Ishikawa (cell line): ENCODE data around the gene KRTAP9-6.

Experiments
- CEBPB ChIP-seq: IDR thresholded peaks from 2 replicates; pipeline ENCODE4 v1.6.1; 2012
- CREB1 ChIP-seq: IDR thresholded peaks from 2 replicates; pipeline ENCODE4 v1.6.1; 2012; ENCODE audit warnings: low read depth
- EGR1 ChIP-seq: IDR thresholded peaks from 2 replicates; pipeline ENCODE4 v1.6.1; 2012
- EP300 ChIP-seq: IDR thresholded peaks from 2 replicates; pipeline ENCODE4 v1.6.1; 2012; ENCODE audit warnings: borderline replicate concordance
- FOXM1 ChIP-seq: IDR thresholded peaks from 2 replicates; pipeline ENCODE4 v1.6.1; 2012; ENCODE audit warnings: low read depth, borderline replicate concordance
- NFIC ChIP-seq: IDR thresholded peaks from 2 replicates; pipeline ENCODE4 v1.6.1; 2012
- RAD21 ChIP-seq: IDR thresholded peaks from 2 replicates; pipeline ENCODE4 v1.6.1; 2012; ENCODE audit warnings: low read depth
- TAF1 ChIP-seq: IDR thresholded peaks from 2 replicates; pipeline ENCODE4 v1.6.1; 2012; ENCODE audit warnings: low read depth, mild to moderate bottlenecking
- TCF12 ChIP-seq: IDR thresholded peaks from 2 replicates; pipeline ENCODE4 v1.6.1; 2012; ENCODE audit warnings: low read depth
- TEAD4 ChIP-seq: IDR thresholded peaks from 2 replicates; pipeline ENCODE4 v1.6.1; 2012
- YY1 ChIP-seq: IDR thresholded peaks from 2 replicates; pipeline ENCODE4 v1.6.1; 2012; ENCODE audit warnings: low read depth
- ZBTB7A ChIP-seq: IDR thresholded peaks from 2 replicates; pipeline ENCODE4 v1.6.1; 2012; ENCODE audit warnings: low read depth
- TF ChIP-seq, protein P1 (sequence below): IDR thresholded peaks from 2 replicates; pipeline ENCODE4 v1.6.1; 2012
- TF ChIP-seq, protein P2 (sequence below): IDR thresholded peaks from 2 replicates; pipeline ENCODE4 v1.6.1; 2012
- TF ChIP-seq, protein P3 (sequence below): IDR thresholded peaks from 2 replicates; pipeline ENCODE4 v1.6.1; 2012; ENCODE audit warnings: low read depth, mild to moderate bottlenecking

Gene KRTAP9-6

DNA sequence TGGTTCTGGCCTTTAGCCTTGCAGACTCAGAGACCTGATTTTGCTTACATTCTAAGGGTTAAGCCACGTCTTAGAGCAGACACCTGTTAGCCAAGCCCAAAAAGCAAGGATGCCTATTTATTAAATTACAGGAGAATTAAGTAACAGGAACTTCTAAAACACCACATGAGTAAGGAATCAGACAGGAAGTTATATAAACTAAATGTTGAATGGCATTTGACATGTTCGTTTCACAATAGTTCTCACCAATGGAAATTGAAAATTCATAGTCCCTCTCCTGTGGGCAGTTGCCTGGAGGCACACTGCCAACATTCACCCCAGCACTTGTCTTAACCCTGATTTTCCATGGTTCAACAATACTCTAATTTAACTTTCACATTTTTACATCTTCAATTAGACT, 19.4 kb downstream of the KRTAP9-6 start:
- TF ChIP-seq, protein P1, sequence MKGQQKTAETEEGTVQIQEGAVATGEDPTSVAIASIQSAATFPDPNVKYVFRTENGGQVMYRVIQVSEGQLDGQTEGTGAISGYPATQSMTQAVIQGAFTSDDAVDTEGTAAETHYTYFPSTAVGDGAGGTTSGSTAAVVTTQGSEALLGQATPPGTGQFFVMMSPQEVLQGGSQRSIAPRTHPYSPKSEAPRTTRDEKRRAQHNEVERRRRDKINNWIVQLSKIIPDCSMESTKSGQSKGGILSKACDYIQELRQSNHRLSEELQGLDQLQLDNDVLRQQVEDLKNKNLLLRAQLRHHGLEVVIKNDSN: no peak

DNA sequence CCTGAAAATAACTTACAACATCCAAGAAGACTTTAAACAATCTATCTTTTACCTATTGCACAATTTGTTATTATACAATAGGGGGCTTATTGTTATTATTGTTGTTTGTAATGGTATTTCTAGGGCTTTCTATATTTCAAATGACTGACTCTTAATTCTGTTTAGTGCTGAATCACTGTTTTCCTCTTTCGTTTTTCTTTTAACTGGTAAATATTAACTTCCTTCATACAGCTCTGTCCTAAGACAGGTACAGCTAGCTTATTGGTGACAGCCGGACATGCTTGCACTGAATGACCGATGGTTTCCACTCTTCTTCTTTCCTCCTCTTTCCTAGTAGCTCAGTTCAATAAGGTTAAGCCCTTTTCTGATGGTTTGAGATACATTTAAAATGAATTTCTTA, 21.9 kb downstream of the KRTAP9-6 start:
- TF ChIP-seq, protein P2, sequence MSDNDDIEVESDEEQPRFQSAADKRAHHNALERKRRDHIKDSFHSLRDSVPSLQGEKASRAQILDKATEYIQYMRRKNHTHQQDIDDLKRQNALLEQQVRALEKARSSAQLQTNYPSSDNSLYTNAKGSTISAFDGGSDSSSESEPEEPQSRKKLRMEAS: no peak

DNA sequence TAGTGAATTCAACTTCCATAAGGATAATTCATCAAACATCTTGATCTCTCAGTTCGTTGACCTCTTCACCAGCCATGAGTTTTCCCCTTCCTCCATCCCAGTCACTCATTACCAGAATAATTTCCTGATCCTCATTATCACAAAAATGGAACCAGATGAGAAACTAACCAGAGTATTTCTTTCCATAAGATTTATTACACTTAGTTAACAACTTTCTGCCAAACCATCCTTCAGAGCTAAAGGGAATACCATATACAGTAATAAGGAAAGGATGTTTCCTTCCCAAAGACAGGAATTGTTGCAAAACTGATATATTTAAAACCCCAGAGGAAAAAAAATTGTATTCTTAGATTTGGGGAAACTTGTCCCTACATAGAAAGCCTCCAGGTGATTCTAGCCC, 28.8 kb downstream of the KRTAP9-6 start:
- no peak for TF ChIP-seq FOXM1
- no peak for TF ChIP-seq TCF12
- TF ChIP-seq CEBPB: no peak
- no peak for TF ChIP-seq ZBTB7A
- no peak for TF ChIP-seq TAF1
- TF ChIP-seq, protein P1: no peak
- TF ChIP-seq, protein P2: no peak
- no peak for TF ChIP-seq EP300
- TF ChIP-seq RAD21: no peak
- no peak for TF ChIP-seq TEAD4
- TF ChIP-seq, protein P3, sequence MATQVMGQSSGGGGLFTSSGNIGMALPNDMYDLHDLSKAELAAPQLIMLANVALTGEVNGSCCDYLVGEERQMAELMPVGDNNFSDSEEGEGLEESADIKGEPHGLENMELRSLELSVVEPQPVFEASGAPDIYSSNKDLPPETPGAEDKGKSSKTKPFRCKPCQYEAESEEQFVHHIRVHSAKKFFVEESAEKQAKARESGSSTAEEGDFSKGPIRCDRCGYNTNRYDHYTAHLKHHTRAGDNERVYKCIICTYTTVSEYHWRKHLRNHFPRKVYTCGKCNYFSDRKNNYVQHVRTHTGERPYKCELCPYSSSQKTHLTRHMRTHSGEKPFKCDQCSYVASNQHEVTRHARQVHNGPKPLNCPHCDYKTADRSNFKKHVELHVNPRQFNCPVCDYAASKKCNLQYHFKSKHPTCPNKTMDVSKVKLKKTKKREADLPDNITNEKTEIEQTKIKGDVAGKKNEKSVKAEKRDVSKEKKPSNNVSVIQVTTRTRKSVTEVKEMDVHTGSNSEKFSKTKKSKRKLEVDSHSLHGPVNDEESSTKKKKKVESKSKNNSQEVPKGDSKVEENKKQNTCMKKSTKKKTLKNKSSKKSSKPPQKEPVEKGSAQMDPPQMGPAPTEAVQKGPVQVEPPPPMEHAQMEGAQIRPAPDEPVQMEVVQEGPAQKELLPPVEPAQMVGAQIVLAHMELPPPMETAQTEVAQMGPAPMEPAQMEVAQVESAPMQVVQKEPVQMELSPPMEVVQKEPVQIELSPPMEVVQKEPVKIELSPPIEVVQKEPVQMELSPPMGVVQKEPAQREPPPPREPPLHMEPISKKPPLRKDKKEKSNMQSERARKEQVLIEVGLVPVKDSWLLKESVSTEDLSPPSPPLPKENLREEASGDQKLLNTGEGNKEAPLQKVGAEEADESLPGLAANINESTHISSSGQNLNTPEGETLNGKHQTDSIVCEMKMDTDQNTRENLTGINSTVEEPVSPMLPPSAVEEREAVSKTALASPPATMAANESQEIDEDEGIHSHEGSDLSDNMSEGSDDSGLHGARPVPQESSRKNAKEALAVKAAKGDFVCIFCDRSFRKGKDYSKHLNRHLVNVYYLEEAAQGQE: no peak
- no peak for TF ChIP-seq YY1
- TF ChIP-seq EGR1: no peak
- TF ChIP-seq CREB1: no peak

- TF ChIP-seq, protein P2: no peak
Observed at GRCh38 chr17:41296846-41297245, 31.7 kb downstream of the KRTAP9-6 start.

GRCh38 chr17:41298458-41299135, 33.4 kb downstream of the KRTAP9-6 start:
- no peak for TF ChIP-seq TAF1
- no peak for TF ChIP-seq TCF12
- TF ChIP-seq EP300: no peak
- TF ChIP-seq, protein P1: no peak
- no peak for TF ChIP-seq RAD21
- TF ChIP-seq ZBTB7A: no peak
- no peak for TF ChIP-seq FOXM1
- no peak for TF ChIP-seq EGR1
- no peak for TF ChIP-seq TEAD4
- TF ChIP-seq YY1: no peak
- no peak for TF ChIP-seq CREB1
- no peak for TF ChIP-seq CEBPB
- TF ChIP-seq, protein P3: no peak
- TF ChIP-seq, protein P2: no peak
- no peak for TF ChIP-seq NFIC

DNA sequence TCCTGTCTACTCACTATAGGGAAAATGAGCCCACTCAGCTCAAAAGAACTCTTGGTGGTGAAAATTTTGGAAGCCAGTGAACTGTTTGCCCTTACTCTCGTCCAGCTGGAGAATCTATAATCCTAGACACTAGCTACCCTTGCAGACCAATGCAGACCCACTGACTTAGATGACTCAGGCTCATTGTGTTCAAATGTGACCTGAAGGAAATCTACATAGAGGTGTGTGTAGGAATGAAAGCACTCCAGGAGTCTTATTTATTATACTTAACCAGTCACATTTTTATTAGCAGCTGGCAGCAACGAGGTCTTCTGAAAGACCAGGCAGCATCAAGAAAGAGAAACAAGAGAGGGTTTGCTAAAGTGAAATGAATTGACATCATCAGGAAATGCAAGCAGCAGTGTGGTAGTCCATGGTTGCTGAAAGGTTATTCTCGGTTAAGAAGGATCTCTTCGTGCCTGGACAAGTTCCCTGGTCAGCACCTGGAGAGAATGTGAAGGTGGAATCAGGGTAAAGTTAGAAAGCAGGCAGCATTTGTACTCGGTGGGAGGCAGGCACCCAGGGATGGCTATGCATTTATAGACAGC, 36.1 kb downstream of the KRTAP9-6 start:
- no peak for TF ChIP-seq YY1
- TF ChIP-seq CREB1: no peak
- TF ChIP-seq, protein P1: no peak
- no peak for TF ChIP-seq TAF1
- TF ChIP-seq RAD21: no peak
- TF ChIP-seq EGR1: no peak
- TF ChIP-seq TCF12: no peak
- TF ChIP-seq, protein P2: no peak
- no peak for TF ChIP-seq EP300
- TF ChIP-seq ZBTB7A: no peak
- no peak for TF ChIP-seq FOXM1
- no peak for TF ChIP-seq TEAD4
- TF ChIP-seq NFIC: no peak
- TF ChIP-seq CEBPB: no peak
- TF ChIP-seq, protein P3: no peak
